ENCODE measurements around the gene OLR1.

Gene OLR1

GRCh38 chr12:10151621-10152020 is 20.3 kb downstream of the OLR1 start:
- DNase-seq: no peak

- no peak for DNase-seq
These were observed 24.1 kb downstream of the OLR1 start for GRCh38 chr12:10147714-10148403.

- no peak for DNase-seq
These were observed 28.8 kb downstream of the OLR1 start for GRCh38 chr12:10142976-10143589.

- no peak for DNase-seq
These were observed 31.9 kb downstream of the OLR1 start for GRCh38 chr12:10140001-10140400.

- DNase-seq: no peak
These were observed 35.2 kb downstream of the OLR1 start for GRCh38 chr12:10136637-10137205.

- no peak for DNase-seq
These were observed 36.8 kb downstream of the OLR1 start for GRCh38 chr12:10135126-10135525.

GRCh38 chr12:10132850-10133370 is 39.0 kb downstream of the OLR1 start:
- no peak for DNase-seq

GRCh38 chr12:10131111-10131690 is 40.7 kb downstream of the OLR1 start:
- no peak for DNase-seq

GRCh38 chr12:10130042-10130441 is 41.9 kb downstream of the OLR1 start, which contains the start of gene CLEC7A:
CLEC7A (minus strand) TSS chr12:10130199; CDS start chr12:10130082, 117 bp downstream.
- DNase-seq: no peak

GRCh38 chr12:10128687-10129086 is 43.2 kb downstream of the OLR1 start:
- no peak for DNase-seq

GRCh38 chr12:10126413-10126812 is 45.5 kb downstream of the OLR1 start:
- no peak for DNase-seq

GRCh38 chr12:10122689-10123088 is 49.2 kb downstream of the OLR1 start:
- DNase-seq: no peak

GRCh38 chr12:10121278-10121677 is 50.7 kb downstream of the OLR1 start:
- DNase-seq: no peak

GRCh38 chr12:10119066-10119465 is 52.9 kb downstream of the OLR1 start:
- DNase-seq: no peak

- no peak for DNase-seq
These were observed 56.0 kb downstream of the OLR1 start for GRCh38 chr12:10115890-10116289.

GRCh38 chr12:10115311-10115710 is 56.6 kb downstream of the OLR1 start:
- DNase-seq: no peak

- no peak for DNase-seq
These were observed 58.0 kb downstream of the OLR1 start for GRCh38 chr12:10113920-10114319.

- no peak for DNase-seq
These were observed 58.9 kb downstream of the OLR1 start for GRCh38 chr12:10113075-10113474.

GRCh38 chr12:10111451-10111850 is 60.5 kb downstream of the OLR1 start:
- no peak for DNase-seq

- DNase-seq: no peak
These were observed 61.6 kb downstream of the OLR1 start for GRCh38 chr12:10110256-10110844.
